OCI-LY1 (cell line): ENCODE results near the gene OR8S1.

Source experiments
- H2AFZ ChIP-seq: fragments of 200-600 bp; sonication (generic), shearing (Covaris generic); 2 replicates; pipeline ENCODE4 v1.6.0; 2014; ENCODE audit warnings: antibody characterized with exemption, mild to moderate bottlenecking, low read length
- H3F3A ChIP-seq: fragments of 200-600 bp; sonication (generic), shearing (Covaris generic); 2 replicates; pipeline ENCODE4 v1.6.0; 2014; ENCODE audit warnings: mild to moderate bottlenecking, antibody characterized with exemption, low read length, moderate library complexity; ENCODE audit not compliant: insufficient read depth
- H3K27ac ChIP-seq: fragments of 200-600 bp; sonication (generic); 2 replicates; pipeline ENCODE4 v1.5.1; 2014; ENCODE audit warnings: low read length, mixed run types, mild to moderate bottlenecking, low read depth; ENCODE audit not compliant: poor library complexity, severe bottlenecking
- H3K27me3 ChIP-seq: fragments of 200-600 bp; sonication (generic); 2 replicates; pipeline ENCODE4 v1.6.0; 2014; ENCODE audit warnings: antibody characterized with exemption, mild to moderate bottlenecking, low read length, moderate library complexity; ENCODE audit not compliant: insufficient read depth
- H3K36me3 ChIP-seq: fragments of 200-600 bp; sonication (generic); 2 replicates; pipeline ENCODE4 v1.6.1; 2014; ENCODE audit warnings: mild to moderate bottlenecking, antibody characterized with exemption, low read length, moderate library complexity, mixed read lengths; ENCODE audit not compliant: insufficient read depth
- H3K4me1 ChIP-seq: fragments of 200-600 bp; sonication (generic); 2 replicates; pipeline ENCODE4 v1.5.1; 2014; ENCODE audit warnings: mild to moderate bottlenecking, low read length, moderate library complexity; ENCODE audit not compliant: insufficient read depth, severe bottlenecking
- H3K4me2 ChIP-seq: fragments of 200-600 bp; sonication (generic), shearing (Covaris generic); 2 replicates; pipeline ENCODE4 v1.6.1; 2014; ENCODE audit warnings: low read length
- H3K4me3 ChIP-seq: fragments of 200-600 bp; sonication (generic); 2 replicates; pipeline ENCODE4 v1.5.1; 2014; ENCODE audit warnings: low read length, low read depth, mild to moderate bottlenecking, mixed read lengths; ENCODE audit not compliant: poor library complexity, severe bottlenecking
- H3K79me2 ChIP-seq: fragments of 200-600 bp; shearing (Covaris generic); 2 replicates; pipeline ENCODE4 v1.6.1; 2016; ENCODE audit warnings: mixed run types, low read length, mixed read lengths; ENCODE audit not compliant: insufficient read depth
- H3K9ac ChIP-seq: fragments of 200-600 bp; sonication (generic), shearing (Covaris generic); 2 replicates; pipeline ENCODE4 v1.6.1; 2014; ENCODE audit warnings: mild to moderate bottlenecking, low read length, mixed read lengths
- H3K9me2 ChIP-seq: fragments of 200-600 bp; sonication (generic), shearing (Covaris generic); 2 replicates; pipeline ENCODE4 v1.6.1; 2014; ENCODE audit warnings: low read depth, mild to moderate bottlenecking, low read length, mixed read lengths
- H3K9me3 ChIP-seq: fragments of 200-600 bp; shearing (Covaris generic); 2 replicates; pipeline ENCODE4 v1.6.1; 2014; ENCODE audit warnings: low read length, mixed read lengths
- H4K20me1 ChIP-seq: fragments of 200-600 bp; sonication (generic), shearing (Covaris generic); 2 replicates; pipeline ENCODE4 v1.6.0; 2016; ENCODE audit warnings: mild to moderate bottlenecking, low read length; ENCODE audit not compliant: insufficient read depth
- CTCF ChIP-seq: fragments of 200-600 bp; sonication (generic), shearing (Covaris generic); IDR thresholded peaks from 2 replicates; pipeline ENCODE4 v1.5.1; 2017; ENCODE audit warnings: mild to moderate bottlenecking, antibody characterized with exemption, low read length, moderate library complexity, mixed read lengths
- EZH2 ChIP-seq: fragments of 200-600 bp; sonication (generic), shearing (Covaris generic); IDR thresholded peaks from 2 replicates; pipeline ENCODE4 v1.8.0; 2017; ENCODE audit warnings: borderline replicate concordance, mixed run types, mild to moderate bottlenecking, antibody characterized with exemption, low read length, moderate library complexity, mixed read lengths

Gene OR8S1

DNA sequence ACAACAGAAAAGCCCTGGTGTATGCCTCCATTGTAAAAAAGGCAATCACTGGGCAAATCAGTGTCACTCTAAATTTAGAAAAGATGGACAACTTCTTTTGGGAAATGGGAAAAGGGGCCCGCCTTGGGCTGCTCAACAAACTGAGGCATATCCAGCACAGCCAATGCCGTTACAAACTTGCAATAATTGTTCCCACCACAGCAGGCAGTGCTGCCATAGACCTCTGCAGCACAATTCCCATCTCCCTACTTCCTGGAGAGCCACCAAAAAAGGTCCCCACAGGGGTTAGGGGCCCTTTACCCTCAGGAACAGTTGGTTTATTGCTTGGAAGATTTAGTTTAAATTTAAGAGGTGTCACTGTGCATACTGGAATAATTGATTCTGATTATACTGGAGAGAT lies 16.4 kb upstream of the OR8S1 start:
- Histone ChIP-seq H3K4me3 (no peak overlapping the region), H3K4me2 (no peak overlapping the region), H2AFZ (no peak overlapping the region), H3K79me2 (no peaks in the 10 kb centered on the region), H3K9ac (no peak overlapping the region), H4K20me1 (no peaks in the 10 kb centered on the region), H3F3A (no peaks in the 10 kb centered on the region), H3K27ac (no peak overlapping the region), H3K9me2 (no peaks in the 10 kb centered on the region), H3K9me3 (no peaks in the 10 kb centered on the region), H3K36me3 (no peaks in the 10 kb centered on the region), H3K27me3 (peaks cover 5% of the 10 kb centered on the region; the same call in 1 of the 2 replicates), H3K4me1 (no peaks in the 10 kb centered on the region)
- TF ChIP-seq CTCF, result no peak
- TF ChIP-seq EZH2, result no peak

- H3K9me3 ChIP-seq, result no peaks in the 10 kb centered on the region
- no peaks in the 10 kb centered on the region for H3K36me3 ChIP-seq
- TF ChIP-seq EZH2 (no peak), CTCF (no peak)
These were observed 15.3 kb upstream of the OR8S1 start for GRCh38 chr12:48510111-48510510.

GRCh38 chr12:48512855-48513254 lies 12.6 kb upstream of the OR8S1 start:
- Histone ChIP-seq H3F3A (no peaks in the 10 kb centered on the region), H3K9ac (no peak overlapping the region), H3K9me3 (no peaks in the 10 kb centered on the region), H3K36me3 (no peaks in the 10 kb centered on the region), H3K27me3 (no peaks in the 10 kb centered on the region), H3K4me2 (no peak overlapping the region), H3K9me2 (no peaks in the 10 kb centered on the region), H3K4me1 (no peaks in the 10 kb centered on the region), H2AFZ (no peak overlapping the region), H3K27ac (no peak overlapping the region), H4K20me1 (no peaks in the 10 kb centered on the region), H3K79me2 (no peaks in the 10 kb centered on the region), H3K4me3 (no peak overlapping the region)
- TF ChIP-seq EZH2, result no peak
- no peak for TF ChIP-seq CTCF

More at GRCh38 chr12:48510111-48510510, 15.3 kb upstream of the OR8S1 start:
- H3K9me2 ChIP-seq, result no peaks in the 10 kb centered on the region
- no peaks in the 10 kb centered on the region for H3K79me2 ChIP-seq
- no peak overlapping the region for H3K9ac ChIP-seq
- H3K4me2 ChIP-seq, result no peak overlapping the region
- H4K20me1 ChIP-seq, result no peaks in the 10 kb centered on the region
- H3K4me3 ChIP-seq, result no peak overlapping the region
- no peaks in the 10 kb centered on the region for H3K4me1 ChIP-seq
- no peak overlapping the region for H2AFZ ChIP-seq
- H3K27me3 ChIP-seq, result peaks cover 5% of the 10 kb centered on the region; the same call in 1 of the 2 replicates
- no peak overlapping the region for H3K27ac ChIP-seq
- no peaks in the 10 kb centered on the region for H3F3A ChIP-seq
